ENCODE results near the gene SORCS2.

GRCh38 chr4:7652906-7653305 is 460.6 kb downstream of the SORCS2 start:
- no peak for TF ChIP-seq POLR2A (IDR thresholded peaks at IDR 0.05)
- no peak for TF ChIP-seq CTCF (IDR thresholded peaks at IDR 0.05 in 4 of 5, conservative IDR thresholded peaks at IDR 0.05 in 1 of 5)

All from gastrocnemius medialis (tissue), 4 donors.